GM10847 (cell line): ENCODE results near the gene LRMDA.

ENCODE experiments used
- POLR2A ChIP-seq: IDR thresholded peaks from 2 replicates; pipeline ENCODE4 v1.6.1; 2011; ENCODE audit not compliant: insufficient read length; ENCODE audit errors: extremely low read depth

LRMDA gene

DNA sequence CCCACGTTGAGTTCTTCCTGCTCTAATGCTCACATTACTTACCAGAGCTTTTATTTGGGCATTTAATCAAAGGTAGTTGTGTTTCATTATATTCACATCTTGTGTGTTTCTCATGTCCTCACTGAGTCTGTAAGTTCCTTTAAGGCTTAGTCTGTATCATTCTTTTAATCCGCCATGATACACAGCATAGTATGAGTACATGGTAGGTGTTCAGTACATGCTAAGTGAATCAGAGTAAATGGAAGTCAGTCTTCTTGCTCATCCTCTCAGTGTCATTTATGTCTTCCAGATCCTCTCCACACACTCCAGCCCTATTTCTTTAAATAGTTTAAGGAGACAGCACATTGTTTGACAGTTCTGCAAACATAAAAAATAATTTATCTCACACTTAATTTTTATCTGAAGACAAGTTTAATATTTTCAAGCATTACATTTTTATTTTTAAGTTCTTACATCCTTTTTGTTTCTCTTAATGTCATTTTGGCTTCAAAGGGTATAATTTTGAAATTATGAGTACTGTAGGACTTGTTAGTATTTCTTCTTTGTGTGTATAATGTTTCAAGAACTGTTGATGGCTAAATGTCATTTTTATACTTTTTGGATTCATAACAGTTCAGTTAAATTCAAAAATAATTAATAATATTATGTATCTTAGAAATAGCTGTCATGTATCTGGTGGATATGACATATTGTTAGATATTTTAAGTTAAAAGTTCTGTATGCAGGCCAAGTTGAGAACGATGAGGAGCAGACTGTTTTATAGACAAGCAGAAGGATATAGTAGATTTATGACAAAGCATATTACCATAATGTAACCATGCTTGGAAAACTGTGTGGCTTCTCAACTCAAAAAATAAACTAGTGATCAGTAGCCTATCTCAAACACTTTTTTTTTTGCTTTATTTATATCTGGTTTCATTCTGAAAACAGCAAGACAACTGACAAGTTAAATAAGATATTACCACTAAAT lies 342.7 kb downstream of the LRMDA start:
- TF ChIP-seq POLR2A: no peak

GRCh38 chr10:75774783-75775490 lies 343.5 kb downstream of the LRMDA start:
- TF ChIP-seq POLR2A: no peak

DNA sequence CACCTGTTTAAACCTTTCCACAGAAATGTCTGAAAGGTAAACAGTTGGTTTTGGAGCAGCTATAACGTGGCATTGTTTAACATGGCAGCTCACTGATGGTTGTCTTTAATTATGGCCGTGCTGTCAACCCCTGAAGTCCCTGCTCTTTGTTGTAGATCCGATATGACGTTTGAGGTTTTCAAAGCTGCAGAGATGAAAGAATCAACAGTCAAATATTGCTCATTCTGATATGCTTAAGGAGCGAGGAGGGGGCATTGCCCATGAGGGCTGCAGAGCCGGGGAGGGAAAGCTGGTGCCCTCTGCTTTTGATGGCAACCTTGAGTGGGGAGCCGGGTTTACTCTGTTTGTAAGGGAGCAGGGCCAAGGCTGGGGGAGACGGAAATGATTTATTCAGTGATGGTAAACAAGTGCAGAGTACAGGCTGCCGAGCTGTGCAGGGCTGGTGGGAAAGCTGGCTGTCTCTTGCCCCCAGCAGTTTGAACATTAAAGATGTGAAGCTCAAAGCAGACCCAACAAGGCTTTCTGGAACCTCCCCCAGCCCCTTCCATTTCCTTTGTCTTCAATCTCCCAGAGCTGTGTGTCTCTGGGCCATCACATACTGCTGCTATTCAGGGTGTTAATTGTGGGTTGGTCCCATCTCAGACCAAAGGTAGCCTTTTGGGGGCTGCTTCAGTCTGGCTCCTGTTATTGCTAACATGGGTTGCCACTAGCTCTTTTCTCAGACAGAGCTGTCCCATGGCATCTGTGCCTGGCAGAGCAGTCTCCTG lies 345.5 kb downstream of the LRMDA start:
- TF ChIP-seq POLR2A: no peak

DNA sequence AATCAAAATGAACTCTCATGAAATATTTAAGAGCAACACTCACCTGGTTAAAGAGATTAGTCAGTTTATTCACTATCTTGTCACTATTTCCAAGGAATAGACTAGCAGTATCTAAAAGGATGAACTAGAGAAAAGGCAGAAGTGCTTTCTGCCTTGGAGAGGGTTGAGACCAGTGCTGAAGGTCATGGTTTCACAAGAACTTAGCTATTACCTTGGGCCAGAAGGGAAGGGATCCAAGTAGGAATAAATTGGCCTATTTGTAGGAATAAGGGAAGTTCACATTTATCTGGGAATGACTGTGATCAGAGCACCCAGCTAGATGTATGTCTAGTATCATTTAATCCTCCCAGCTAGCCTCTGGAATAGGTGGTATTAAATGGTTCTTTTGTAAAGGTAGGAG lies 347.2 kb downstream of the LRMDA start:
- TF ChIP-seq POLR2A: no peak

- no peak for TF ChIP-seq POLR2A
These were observed 347.9 kb downstream of the LRMDA start for GRCh38 chr10:75779276-75779675.

DNA sequence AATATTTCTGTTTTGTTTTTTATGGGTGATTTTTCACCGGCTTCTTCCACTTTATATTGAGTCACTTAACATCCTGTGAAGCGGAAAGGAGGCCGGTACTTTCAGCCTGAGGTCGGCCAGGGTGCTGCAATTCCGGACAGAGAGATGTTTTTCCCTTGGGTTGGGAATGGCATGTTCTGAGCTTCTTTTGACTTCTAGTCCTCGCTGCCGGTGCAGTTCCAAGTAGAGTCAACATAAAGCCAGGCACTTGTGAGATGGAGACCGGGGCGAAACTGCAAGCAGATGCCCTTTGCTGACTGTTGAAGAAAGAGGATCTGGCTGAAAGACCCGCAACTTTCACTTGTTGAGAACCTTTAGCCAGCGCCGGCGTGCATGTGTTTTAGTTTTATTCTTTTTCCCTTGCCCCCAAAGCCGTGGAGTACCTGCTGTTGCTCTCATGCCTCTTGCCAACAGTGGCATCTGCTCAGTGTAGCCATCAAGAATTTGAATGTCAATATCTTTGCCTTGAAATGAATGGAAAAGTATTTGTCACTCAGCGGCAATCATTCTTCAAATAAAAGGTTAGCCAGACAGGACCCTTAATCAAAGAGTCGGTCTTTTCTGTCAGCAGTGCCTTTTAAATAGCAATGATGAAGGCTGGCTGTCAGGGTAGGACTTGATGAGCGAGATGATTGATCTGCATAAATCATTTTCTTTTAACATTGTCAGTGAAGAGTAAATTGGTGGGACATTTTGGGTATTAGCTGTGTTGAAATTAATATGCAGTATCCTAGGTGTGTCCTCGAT lies 351.2 kb downstream of the LRMDA start:
- no peak for TF ChIP-seq POLR2A

DNA sequence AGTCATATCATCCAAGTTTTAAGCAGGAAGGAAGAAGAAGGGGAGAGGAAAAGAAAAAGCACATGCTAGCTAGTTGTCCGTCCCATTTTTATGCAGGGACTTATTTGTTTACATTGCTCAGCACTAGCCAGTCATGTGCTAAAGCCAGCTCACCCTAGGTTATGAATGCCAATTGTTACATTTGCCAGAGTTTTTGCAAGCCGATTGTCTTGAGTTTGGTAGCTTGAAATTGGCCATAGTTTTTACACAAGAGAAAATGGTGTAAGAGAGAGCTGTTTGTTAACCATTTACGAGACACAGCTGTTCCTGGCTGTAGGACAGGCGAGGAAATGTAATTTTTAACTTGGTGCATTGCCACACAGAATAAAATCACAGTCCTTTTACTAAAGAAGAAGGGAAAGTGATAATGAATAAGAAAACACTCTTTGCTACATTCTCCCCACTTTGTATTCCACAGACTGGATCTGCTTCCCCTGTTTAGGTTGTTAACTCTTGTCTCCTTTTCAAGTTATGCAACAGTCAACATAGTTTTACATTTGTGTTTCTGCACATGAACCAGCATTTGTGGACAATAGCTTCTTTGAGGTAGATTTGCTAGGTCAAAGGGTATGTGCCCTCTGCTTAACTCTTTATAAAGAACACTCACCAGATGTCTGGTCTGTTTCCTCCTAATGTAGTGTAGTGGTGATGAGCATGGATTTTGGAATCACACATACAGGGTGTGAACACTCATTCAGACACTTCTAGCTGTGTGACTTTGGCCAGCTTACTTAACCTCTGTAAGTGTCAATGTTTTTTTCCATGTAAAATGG lies 357.2 kb downstream of the LRMDA start:
- TF ChIP-seq POLR2A: no peak

DNA sequence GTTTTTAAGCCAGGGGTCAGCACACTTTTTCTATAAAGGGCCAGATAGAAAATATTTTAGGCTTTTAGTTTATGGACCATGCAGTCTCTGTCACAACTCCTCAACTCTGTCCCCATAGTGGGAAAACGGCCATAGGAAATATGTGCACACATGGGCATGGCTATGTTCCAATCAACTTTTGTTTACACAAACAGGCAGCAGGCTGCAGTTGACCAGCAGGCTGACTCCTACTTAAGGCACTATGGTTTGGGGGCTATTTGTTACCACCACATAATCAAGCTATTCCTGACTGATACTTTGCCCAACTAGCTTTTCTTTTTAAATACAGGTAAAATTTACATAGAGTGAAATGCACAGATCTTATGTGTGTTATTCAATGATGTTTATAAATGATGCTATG lies 362.4 kb downstream of the LRMDA start:
- no peak for TF ChIP-seq POLR2A

- TF ChIP-seq POLR2A: no peak
These were observed 369.7 kb downstream of the LRMDA start for GRCh38 chr10:75801121-75801520.

DNA sequence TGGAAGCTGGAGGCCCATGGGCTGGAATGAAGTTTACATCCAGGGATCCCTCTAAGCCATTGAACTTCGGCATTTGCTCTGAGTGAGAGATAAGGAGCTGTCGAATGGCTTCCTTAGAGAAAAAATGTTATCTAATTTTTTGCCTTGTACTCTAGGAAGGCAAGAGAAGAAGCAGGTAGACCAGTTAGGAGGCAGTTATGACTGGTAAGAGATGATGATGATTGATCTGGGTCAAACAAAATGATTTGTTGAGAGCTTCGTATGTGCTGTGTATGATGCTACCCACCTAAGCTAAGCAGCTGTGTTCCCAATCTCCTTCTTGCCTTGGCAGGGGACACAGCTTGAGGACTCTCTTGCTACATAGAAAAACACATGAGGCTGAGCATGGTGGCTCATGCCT lies 370.2 kb downstream of the LRMDA start:
- TF ChIP-seq POLR2A: no peak

- TF ChIP-seq POLR2A: no peak
These were observed 371.7 kb downstream of the LRMDA start for GRCh38 chr10:75803121-75803520.

GRCh38 chr10:75803816-75804552 lies 372.6 kb downstream of the LRMDA start:
- TF ChIP-seq POLR2A: no peak

GRCh38 chr10:75806186-75806585 lies 374.8 kb downstream of the LRMDA start:
- no peak for TF ChIP-seq POLR2A
